HuH-7 (cell line): ENCODE data around the gene TCF4.
A peak's percentile ranks its signal among the peaks of the same experiment; 100 is the strongest.

ENCODE experiments used
- DNase-seq: peaks from one replicate; pipeline ENCODE4 v3.0.0; 2011; ENCODE audit warnings: low spot score

Gene TCF4

GRCh38 chr18:55296115-55296514 is 291.9 kb downstream of the TCF4 start:
- DNase-seq = no peak

GRCh38 chr18:55290898-55291297 is 297.1 kb downstream of the TCF4 start:
- DNase-seq = no peak

GRCh38 chr18:55289775-55290174 is 298.2 kb downstream of the TCF4 start:
- DNase-seq = no peak

- no peak for DNase-seq
Observed at GRCh38 chr18:55289048-55289447, 298.9 kb downstream of the TCF4 start.

- no peak for DNase-seq
Observed at GRCh38 chr18:55287935-55288868, 299.8 kb downstream of the TCF4 start.

- DNase-seq = no peak
Observed at GRCh38 chr18:55287149-55287806, 300.7 kb downstream of the TCF4 start.

- no peak for DNase-seq
Observed at GRCh38 chr18:55286257-55286825, 301.7 kb downstream of the TCF4 start.

- DNase-seq = no peak
Observed at GRCh38 chr18:55284614-55285013, 303.4 kb downstream of the TCF4 start.

GRCh38 chr18:55283309-55283708 is 304.7 kb downstream of the TCF4 start:
- DNase-seq = no peak

GRCh38 chr18:55280503-55280902 is 307.5 kb downstream of the TCF4 start:
- no peak for DNase-seq

GRCh38 chr18:55275039-55275901 is 312.7 kb downstream of the TCF4 start:
- DNase-seq = peak; percentile 14

GRCh38 chr18:55272510-55273243 is 315.3 kb downstream of the TCF4 start:
- no peak for DNase-seq

- no peak for DNase-seq
Observed at GRCh38 chr18:55269622-55270021, 318.4 kb downstream of the TCF4 start.

- no peak for DNase-seq
Observed at GRCh38 chr18:55268628-55269275, 319.2 kb downstream of the TCF4 start.

GRCh38 chr18:55268151-55268601 is 319.8 kb downstream of the TCF4 start:
- DNase-seq = no peak

- DNase-seq = no peak
Observed at GRCh38 chr18:55266981-55267380, 321.0 kb downstream of the TCF4 start.

GRCh38 chr18:55265984-55266383 is 322.0 kb downstream of the TCF4 start:
- no peak for DNase-seq

- no peak for DNase-seq
Observed at GRCh38 chr18:55265130-55265675, 322.8 kb downstream of the TCF4 start.

GRCh38 chr18:55264108-55264507 is 323.9 kb downstream of the TCF4 start:
- no peak for DNase-seq

- no peak for DNase-seq
Observed at GRCh38 chr18:55262021-55262560, 325.9 kb downstream of the TCF4 start.
